Upper lobe of left lung (tissue), 6 donors: Measurements from ENCODE around the gene EIF5B. TPM values are rescaled to one million over a fixed set of nuclear protein-coding genes. Genes with fewer than 3 reads are reported as not detected.
A peak's percentile ranks its signal among the peaks of the same experiment; 100 is the strongest.

Experiments used
- ATAC-seq, 2 donors: fragments of 200-7000 bp; cut with Tn5 transposase; one replicate each; pipeline ENCODE4 v1.9.1; 2022; ENCODE audit warnings: mild to moderate bottlenecking in 2 of 2, moderate library complexity in 2 of 2; ENCODE audit not compliant: low FRiP score in 2 of 2
- DNase-seq, 2 donors: peaks; one replicate each; pipeline ENCODE4 v3.0.0-alpha.2; 2019 to 2020
- H3K27ac ChIP-seq, 4 donors: fragments of 200-600 bp; sonication (generic); one replicate each; pipeline ENCODE4 v1.5.1; 2016 to 2019
- H3K27me3 ChIP-seq, 4 donors: fragments of 200-600 bp; sonication (generic); one replicate each; pipeline ENCODE4 v1.5.1; 2017 to 2019
- H3K36me3 ChIP-seq, 4 donors: fragments of 200-600 bp; sonication (generic); one replicate each; pipeline ENCODE4 v1.5.1; 2016 to 2019
- H3K4me1 ChIP-seq, 4 donors: fragments of 200-600 bp; sonication (generic); one replicate each; pipeline ENCODE4 v1.5.1; 2018 to 2019
- H3K4me3 ChIP-seq, 4 donors: fragments of 200-600 bp; sonication (generic); one replicate each; pipeline ENCODE4 v1.5.1; 2017 to 2019; ENCODE audit warnings: mild to moderate bottlenecking in 2 of 4, moderate library complexity in 1 of 4
- H3K9me3 ChIP-seq, 4 donors: fragments of 200-600 bp; sonication (generic); one replicate each; pipeline ENCODE4 v1.5.1; 2018 to 2019
- EP300 ChIP-seq, 4 donors: sonication (generic); formaldehyde crosslinking; IDR thresholded peaks; one replicate each; pipeline ENCODE4 v1.5.1; 2017; ENCODE audit warnings: antibody characterized with exemption in 4 of 4, control low read depth in 2 of 4
- POLR2A ChIP-seq, 4 donors: fragments of 450-650 bp; IDR thresholded peaks; one replicate each; pipeline ENCODE4 v1.5.1; 2016 to 2017; ENCODE audit warnings: antibody characterized with exemption in 4 of 4, mild to moderate bottlenecking in 2 of 4
- POLR2AphosphoS5 ChIP-seq, 2 donors: sonication (generic); formaldehyde crosslinking; IDR thresholded peaks; one replicate each; pipeline ENCODE4 v1.5.1; 2017; ENCODE audit warnings: antibody characterized with exemption in 2 of 2
- WGBS, 2 donors: methylation state at CpG; one replicate each; pipeline ENCODE4 v1.1.5; 2017 to 2018; 5-methylcytosine and 5-hydroxymethylcytosine counted together
- total RNA-seq, 6 donors: library from RNA; depleted of rRNA in 4 of 6; stranded (reverse); fragments of >200 nt in 4 of 6; gene quantifications; one replicate each; pipeline versions ENCODE4 v1.1.0 to v1.2.1, GENCODE V29; 2016 to 2021
- TF ChIP-seq, protein P1 (sequence below), 6 experiments: fragments of 450-650 bp in 4 of 6; fragments of 200-600 bp in 2 of 6; sonication (generic) in 2 of 6; IDR thresholded peaks; one replicate each; pipeline ENCODE4 v1.5.1; 2016 to 2019; ENCODE audit warnings: antibody characterized with exemption in 6 of 6
- donor health status: DM: no; HTN: no; CAD: no; lungs with moderate emphysema.
- donor health status: DM: no; HTN: yes; CAD: no; lungs with severe emphysema.

Gene EIF5B
- total RNA-seq, 6 donors from 2014 or later, result 19.9 to 39.0 (median 28.7) TPM

DNA sequence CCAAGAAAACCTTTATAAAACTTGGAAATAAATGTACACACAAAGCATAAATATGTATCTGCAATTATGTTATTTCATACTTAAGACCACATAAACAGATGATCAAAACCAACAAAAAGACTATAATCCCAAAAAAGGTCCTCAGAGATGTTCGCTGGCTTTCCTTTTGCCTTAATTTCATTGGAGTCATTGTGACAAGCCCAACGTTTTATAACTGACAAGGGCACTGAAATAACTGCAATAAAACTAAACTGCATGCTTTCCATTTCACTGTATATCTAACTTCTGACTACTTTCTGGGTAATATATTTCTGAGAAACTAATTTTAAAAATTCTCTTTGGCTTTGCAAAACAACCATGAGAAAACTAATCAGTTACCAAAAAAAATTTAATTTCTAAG, 96.2 kb downstream of the EIF5B start:
- 81 to 85% methylated on average over 2 of the region's 2 CpGs for WGBS, 2 donors
- H3K36me3 ChIP-seq, result peaks cover 1 to 41% (median 20%) of the 10 kb centered on the region in 4 donors
- TF ChIP-seq, protein P1, sequence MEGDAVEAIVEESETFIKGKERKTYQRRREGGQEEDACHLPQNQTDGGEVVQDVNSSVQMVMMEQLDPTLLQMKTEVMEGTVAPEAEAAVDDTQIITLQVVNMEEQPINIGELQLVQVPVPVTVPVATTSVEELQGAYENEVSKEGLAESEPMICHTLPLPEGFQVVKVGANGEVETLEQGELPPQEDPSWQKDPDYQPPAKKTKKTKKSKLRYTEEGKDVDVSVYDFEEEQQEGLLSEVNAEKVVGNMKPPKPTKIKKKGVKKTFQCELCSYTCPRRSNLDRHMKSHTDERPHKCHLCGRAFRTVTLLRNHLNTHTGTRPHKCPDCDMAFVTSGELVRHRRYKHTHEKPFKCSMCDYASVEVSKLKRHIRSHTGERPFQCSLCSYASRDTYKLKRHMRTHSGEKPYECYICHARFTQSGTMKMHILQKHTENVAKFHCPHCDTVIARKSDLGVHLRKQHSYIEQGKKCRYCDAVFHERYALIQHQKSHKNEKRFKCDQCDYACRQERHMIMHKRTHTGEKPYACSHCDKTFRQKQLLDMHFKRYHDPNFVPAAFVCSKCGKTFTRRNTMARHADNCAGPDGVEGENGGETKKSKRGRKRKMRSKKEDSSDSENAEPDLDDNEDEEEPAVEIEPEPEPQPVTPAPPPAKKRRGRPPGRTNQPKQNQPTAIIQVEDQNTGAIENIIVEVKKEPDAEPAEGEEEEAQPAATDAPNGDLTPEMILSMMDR (IDR thresholded peaks at IDR 0.05), result no peak
- TF ChIP-seq POLR2AphosphoS5 (IDR thresholded peaks at IDR 0.05) (no peak), EP300 (IDR thresholded peaks at IDR 0.05) (no peak), POLR2A (IDR thresholded peaks at IDR 0.05) (no peak)
- no peak overlapping the region for H3K27ac ChIP-seq
- DNase-seq (no peak), ATAC-seq (no peak)
- H3K9me3 ChIP-seq, result no peaks in the 10 kb centered on the region
- H3K4me3 ChIP-seq, result no peak overlapping the region
- peaks cover 0 to 7% (median 0%) of the 10 kb centered on the region in 4 donors for H3K4me1 ChIP-seq
- H3K27me3 ChIP-seq, result no peaks in the 10 kb centered on the region

DNA sequence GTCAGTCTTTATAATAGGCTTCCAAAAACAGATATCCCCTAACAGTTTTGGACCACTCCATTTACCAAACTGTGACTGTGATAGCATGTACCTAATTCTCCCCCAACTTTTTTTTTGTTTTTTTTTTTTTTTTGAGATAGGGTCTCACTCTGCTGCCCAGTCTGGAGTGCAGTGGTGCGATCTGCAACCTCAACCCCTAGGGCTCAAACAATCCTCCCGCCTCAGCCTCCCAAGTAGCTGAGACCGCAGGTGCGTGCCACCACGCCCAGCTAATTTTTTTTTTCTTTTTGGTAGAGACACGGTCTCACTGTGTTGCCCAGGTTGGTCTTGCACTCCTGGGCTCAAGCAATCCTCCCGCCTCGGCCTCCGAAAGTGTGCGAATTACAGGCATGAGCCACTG, 99.7 kb downstream of the EIF5B start:
- H3K27ac ChIP-seq, result no peak overlapping the region
- H3K4me3 ChIP-seq, result no peak overlapping the region
- peaks cover 10 to 46% (median 12%) of the 10 kb centered on the region in 4 donors for H3K36me3 ChIP-seq
- TF ChIP-seq POLR2AphosphoS5 (IDR thresholded peaks at IDR 0.05) (no peak), POLR2A (IDR thresholded peaks at IDR 0.05) (no peak), EP300 (IDR thresholded peaks at IDR 0.05) (no peak)
- TF ChIP-seq, protein P1 (IDR thresholded peaks at IDR 0.05), result no peak
- no peaks in the 10 kb centered on the region for H3K27me3 ChIP-seq
- DNase-seq, result no peak
- no peaks in the 10 kb centered on the region for H3K9me3 ChIP-seq
- 97 to 99% methylated on average over 10 of the region's 10 CpGs for WGBS, 2 donors
- H3K4me1 ChIP-seq, result no peaks in the 10 kb centered on the region
- ATAC-seq, result no peak

DNA sequence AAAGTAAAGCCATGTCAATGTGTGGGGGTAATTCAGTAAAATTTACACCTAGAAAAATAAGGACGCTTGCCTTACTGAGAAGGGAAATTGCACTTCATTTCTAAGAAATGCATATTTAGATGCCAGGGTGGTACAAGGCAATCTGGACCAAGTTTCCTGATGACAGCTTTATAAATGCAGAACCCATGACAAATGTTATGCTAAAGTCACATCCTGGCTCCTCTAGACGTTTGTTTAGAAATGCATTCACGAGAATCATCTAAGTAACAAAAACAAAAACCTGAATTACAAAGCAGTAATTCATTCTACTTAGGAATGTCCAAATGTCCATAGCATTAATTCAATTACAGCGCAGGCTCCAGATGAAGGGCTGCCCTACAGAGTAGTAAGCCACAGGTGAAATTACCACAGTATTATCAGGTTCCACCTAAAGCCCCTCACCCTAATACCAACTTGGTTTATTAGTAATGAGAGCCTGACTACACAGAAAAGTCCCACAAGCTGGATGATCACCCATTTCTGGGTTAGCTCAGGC, 102.8 kb downstream of the EIF5B start:
- ATAC-seq (no peak), DNase-seq (no peak)
- Histone ChIP-seq H3K36me3 (peaks cover 10 to 52% (median 12%) of the 10 kb centered on the region in 4 donors), H3K27me3 (no peaks in the 10 kb centered on the region), H3K4me3 (no peak overlapping the region), H3K27ac (no peak overlapping the region), H3K9me3 (no peaks in the 10 kb centered on the region), H3K4me1 (no peaks in the 10 kb centered on the region)
- TF ChIP-seq POLR2A (IDR thresholded peaks at IDR 0.05) (no peak), POLR2AphosphoS5 (IDR thresholded peaks at IDR 0.05) (no peak), EP300 (IDR thresholded peaks at IDR 0.05) (no peak)
- TF ChIP-seq, protein P1 (IDR thresholded peaks at IDR 0.05), result no peak
- WGBS, 2 donors, result 58 to 68% methylated on average over 4 of the region's 4 CpGs

DNA sequence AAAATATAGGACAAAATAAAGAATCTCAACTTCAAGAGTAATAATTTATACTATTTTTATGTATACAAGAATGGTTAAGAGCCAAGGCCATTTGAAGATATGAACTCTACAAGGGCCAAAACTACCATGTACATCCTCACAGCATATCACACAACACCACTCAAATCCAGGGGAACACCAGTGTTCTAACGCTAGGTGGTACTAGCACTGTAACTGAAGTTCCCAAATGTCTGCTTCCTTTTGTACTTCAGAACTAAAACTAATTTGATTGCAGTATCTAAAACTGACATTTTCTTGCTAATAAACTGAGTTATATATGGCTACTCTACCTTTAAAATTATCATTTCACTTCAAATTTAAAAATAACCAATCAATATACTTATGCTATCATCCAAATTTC, 105.6 kb downstream of the EIF5B start:
- Histone ChIP-seq H3K9me3 (no peaks in the 10 kb centered on the region), H3K4me1 (no peaks in the 10 kb centered on the region), H3K27ac (no peak overlapping the region), H3K4me3 (no peak overlapping the region), H3K27me3 (no peaks in the 10 kb centered on the region), H3K36me3 (peaks cover 11 to 53% (median 12%) of the 10 kb centered on the region in 4 donors)
- no peak for ATAC-seq
- TF ChIP-seq POLR2A (IDR thresholded peaks at IDR 0.05) (no peak), EP300 (IDR thresholded peaks at IDR 0.05) (no peak), POLR2AphosphoS5 (IDR thresholded peaks at IDR 0.05) (no peak)
- TF ChIP-seq, protein P1 (IDR thresholded peaks at IDR 0.05), result peak in 2 of 6 experiments; percentile 19 to 20
- 70 to 72% methylated on average over 1 of the region's 1 CpG for WGBS, 2 donors
- DNase-seq, result no peak

DNA sequence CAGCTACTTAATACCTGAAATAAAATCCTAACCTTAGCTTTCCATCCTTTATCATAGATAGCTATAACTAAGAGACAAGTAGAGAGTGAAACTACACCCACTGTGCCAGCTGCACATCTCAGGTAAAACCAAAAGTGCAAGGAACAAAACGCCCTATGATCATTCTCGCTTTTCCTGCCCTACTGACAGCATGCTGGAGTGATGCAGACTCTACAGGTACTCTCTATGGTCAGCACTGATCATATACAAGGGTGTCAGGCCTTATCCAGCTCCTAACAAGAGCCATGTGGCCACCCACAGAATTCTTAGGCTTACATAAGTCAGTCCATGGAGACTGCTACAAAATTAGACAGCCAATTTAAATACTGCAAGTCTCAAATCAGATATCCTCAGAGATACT, 107.0 kb downstream of the EIF5B start:
- WGBS, 2 donors, result 84 to 88% methylated on average over 2 of the region's 2 CpGs
- TF ChIP-seq EP300 (IDR thresholded peaks at IDR 0.05) (no peak), POLR2AphosphoS5 (IDR thresholded peaks at IDR 0.05) (no peak), POLR2A (IDR thresholded peaks at IDR 0.05) (no peak)
- TF ChIP-seq, protein P1 (IDR thresholded peaks at IDR 0.05), result no peak
- DNase-seq (no peak), ATAC-seq (no peak)
- Histone ChIP-seq H3K9me3 (no peaks in the 10 kb centered on the region), H3K36me3 (peaks cover 8 to 52% (median 13%) of the 10 kb centered on the region in 4 donors), H3K27ac (no peak overlapping the region), H3K4me3 (no peak overlapping the region), H3K27me3 (no peaks in the 10 kb centered on the region), H3K4me1 (no peaks in the 10 kb centered on the region)
